ENCODE data around the gene LGALSL. TPM values are rescaled to one million over a fixed set of nuclear protein-coding genes. Genes with fewer than 3 reads are reported as not detected.

The LGALSL gene
- total RNA-seq, 2 donors from 2014 or later, result 26.4 to 34.8 TPM

GRCh38 chr2:64482243-64482642 is 28.3 kb downstream of the LGALSL start:
- TF ChIP-seq CTCF (IDR thresholded peaks at IDR 0.05), result no peak
- intact Hi-C loops (cut with DNase I), result no loop called here
- H3K9me3 ChIP-seq, result no peaks in the 10 kb centered on the region
- no peak overlapping the region for H3K27ac ChIP-seq
- H3K36me3 ChIP-seq, result no peaks in the 10 kb centered on the region
- H3K27me3 ChIP-seq, result no peaks in the 10 kb centered on the region
- no peak for DNase-seq
- no peaks in the 10 kb centered on the region for H3K4me1 ChIP-seq
- H3K4me3 ChIP-seq, result no peak overlapping the region
- no peak overlapping the region for H3K9ac ChIP-seq (ENCODE audit: low read depth in 2 of 2, low read length in 2 of 2)

- Histone ChIP-seq H3K36me3 (no peaks in the 10 kb centered on the region), H3K9me3 (no peaks in the 10 kb centered on the region), H3K27me3 (no peaks in the 10 kb centered on the region), H3K9ac (ENCODE audit: low read depth in 2 of 2, low read length in 2 of 2) (no peak overlapping the region), H3K27ac (no peak overlapping the region), H3K4me1 (no peaks in the 10 kb centered on the region), H3K4me3 (no peak overlapping the region)
- DNase-seq, result no peak
- TF ChIP-seq CTCF (IDR thresholded peaks at IDR 0.05), result no peak
- intact Hi-C loops (cut with DNase I), result no loop called here
Measured at GRCh38 chr2:64482765-64483504, 29.0 kb downstream of the LGALSL start.

- TF ChIP-seq CTCF (IDR thresholded peaks at IDR 0.05), result no peak
- no peak for DNase-seq
- H3K27me3 ChIP-seq, result no peaks in the 10 kb centered on the region
- no peaks in the 10 kb centered on the region for H3K4me1 ChIP-seq
- no peak overlapping the region for H3K9ac ChIP-seq (ENCODE audit: low read depth in 2 of 2, low read length in 2 of 2)
- no peaks in the 10 kb centered on the region for H3K9me3 ChIP-seq
- H3K27ac ChIP-seq, result no peak overlapping the region
- H3K36me3 ChIP-seq, result no peaks in the 10 kb centered on the region
- no peak overlapping the region for H3K4me3 ChIP-seq
- intact Hi-C loops (cut with DNase I), result loop anchor here (5.0 kb wide), 1 partner anchor 438 kb away; no protein-coding TSS in a partner anchor
Measured at GRCh38 chr2:64485331-64485730, 31.4 kb downstream of the LGALSL start.

- no peaks in the 10 kb centered on the region for H3K36me3 ChIP-seq
- no peaks in the 10 kb centered on the region for H3K9me3 ChIP-seq
- no peak overlapping the region for H3K9ac ChIP-seq (ENCODE audit: low read depth in 2 of 2, low read length in 2 of 2)
- no peak for TF ChIP-seq CTCF (IDR thresholded peaks at IDR 0.05)
- no peaks in the 10 kb centered on the region for H3K27me3 ChIP-seq
- no peak overlapping the region for H3K27ac ChIP-seq
- no peak for DNase-seq
- intact Hi-C loops (cut with DNase I), result loop anchor here (2.0 to 5.0 kb wide), 2 partner anchors 155 to 439 kb away; no protein-coding TSS in a partner anchor
- H3K4me1 ChIP-seq, result no peaks in the 10 kb centered on the region
- no peak overlapping the region for H3K4me3 ChIP-seq
Measured at GRCh38 chr2:64485961-64486360, 32.0 kb downstream of the LGALSL start.

GRCh38 chr2:64487256-64488049 is 33.5 kb downstream of the LGALSL start:
- Histone ChIP-seq H3K36me3 (no peaks in the 10 kb centered on the region), H3K27me3 (no peaks in the 10 kb centered on the region), H3K4me1 (no peaks in the 10 kb centered on the region), H3K9ac (ENCODE audit: low read depth in 2 of 2, low read length in 2 of 2) (no peak overlapping the region), H3K27ac (no peak overlapping the region), H3K9me3 (no peaks in the 10 kb centered on the region), H3K4me3 (no peak overlapping the region)
- TF ChIP-seq CTCF (IDR thresholded peaks at IDR 0.05), result no peak
- intact Hi-C loops (cut with DNase I), result loop anchor here (2.0 to 5.0 kb wide), 2 partner anchors 157 to 440 kb away; no protein-coding TSS in a partner anchor
- no peak for DNase-seq

All from colonic mucosa (tissue), 4 donors.